HG03354 (cell line): Measurements from ENCODE around the gene OTUD3.
"Not testable (repeated sequence)": the region's sequence is repeated elsewhere in the genome, so short reads cannot be mapped to it uniquely, and the experiment has no call there.

Source experiments
- ATAC-seq: cut with Tn5 transposase; IDR thresholded peaks from one replicate; pipeline ENCODE4 v1.9.1; 2021; ENCODE audit warnings: mild to moderate bottlenecking; ENCODE audit not compliant: unreplicated experiment, poor library complexity, severe bottlenecking

The OTUD3 gene

DNA sequence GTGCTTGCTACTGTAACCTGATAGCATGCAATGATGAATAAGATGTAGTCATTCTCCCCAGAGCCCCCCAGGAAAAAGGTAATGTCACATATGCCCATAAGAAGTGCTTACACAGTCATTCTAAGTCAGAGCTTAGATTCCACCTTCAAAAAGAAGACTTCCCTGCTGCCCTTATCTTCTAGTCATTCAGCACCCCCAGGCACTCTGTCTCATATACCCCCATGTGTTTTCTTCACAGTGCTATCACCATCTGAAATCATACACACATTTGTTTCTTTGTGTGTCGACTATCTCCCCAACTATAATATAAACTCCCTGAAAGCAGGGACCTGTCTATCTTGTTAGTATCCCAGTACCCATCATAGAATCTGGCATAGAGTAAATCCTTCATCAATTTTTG lies 16.2 kb upstream of the OTUD3 start:
- no peak for ATAC-seq

DNA sequence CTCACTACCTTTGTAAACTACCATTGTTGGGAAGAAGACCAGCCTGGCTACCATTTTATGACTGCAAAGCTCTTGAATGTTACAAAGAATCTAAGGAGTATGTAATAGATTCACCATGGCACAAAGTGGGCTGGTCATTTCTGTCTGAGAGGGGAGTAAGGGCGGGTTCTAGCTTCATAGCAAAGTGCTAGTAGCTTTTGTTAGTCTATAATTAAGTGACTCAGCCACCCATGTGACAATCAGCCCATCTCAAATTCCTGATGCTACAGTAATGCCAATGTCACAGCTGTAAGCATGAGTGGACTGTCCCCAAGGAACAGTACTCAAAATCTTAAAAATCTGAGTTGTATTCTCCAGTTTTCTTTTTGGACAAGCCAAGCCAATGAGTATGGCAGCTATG lies 15.4 kb upstream of the OTUD3 start:
- no peak for ATAC-seq

DNA sequence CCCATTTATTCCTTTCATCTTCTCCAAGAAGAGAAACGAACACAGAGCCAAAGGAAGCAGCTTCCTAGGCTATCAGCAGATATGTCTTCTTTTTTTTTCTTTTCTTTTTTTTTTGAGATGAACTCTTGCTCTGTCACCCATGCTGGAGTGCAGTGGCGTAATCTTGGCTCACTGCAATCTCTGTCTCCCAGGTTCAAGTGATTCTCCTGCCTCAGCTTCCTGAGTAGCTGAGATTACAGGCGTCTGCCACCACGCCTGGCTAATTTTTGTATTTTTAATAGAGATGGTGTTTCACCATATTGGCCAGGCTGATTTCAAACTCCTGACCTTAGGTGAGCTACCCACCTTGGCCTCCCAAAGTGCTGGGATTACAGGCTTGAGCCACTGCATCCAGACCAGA lies 13.6 kb upstream of the OTUD3 start:
- ATAC-seq: not testable (repeated sequence)

DNA sequence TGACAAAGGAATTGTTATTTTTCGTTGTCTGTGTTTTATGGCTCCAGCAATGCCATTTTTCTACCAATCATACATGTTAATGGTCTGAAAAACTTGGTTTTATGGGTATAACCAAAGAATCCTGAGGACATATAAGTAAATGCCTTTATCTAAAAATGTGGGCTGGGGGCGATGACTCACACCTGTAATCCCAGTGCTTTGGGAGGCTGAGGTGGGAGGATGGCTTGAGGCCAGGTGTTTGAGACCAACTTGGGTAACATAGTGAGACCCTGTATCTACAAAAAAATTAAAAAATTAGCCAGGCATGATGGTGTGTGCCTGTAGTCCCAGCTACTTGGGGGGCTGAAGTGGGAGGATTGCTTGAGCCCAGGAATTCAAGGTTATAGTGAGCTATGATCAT lies 12.7 kb upstream of the OTUD3 start:
- ATAC-seq: not testable (repeated sequence)

DNA sequence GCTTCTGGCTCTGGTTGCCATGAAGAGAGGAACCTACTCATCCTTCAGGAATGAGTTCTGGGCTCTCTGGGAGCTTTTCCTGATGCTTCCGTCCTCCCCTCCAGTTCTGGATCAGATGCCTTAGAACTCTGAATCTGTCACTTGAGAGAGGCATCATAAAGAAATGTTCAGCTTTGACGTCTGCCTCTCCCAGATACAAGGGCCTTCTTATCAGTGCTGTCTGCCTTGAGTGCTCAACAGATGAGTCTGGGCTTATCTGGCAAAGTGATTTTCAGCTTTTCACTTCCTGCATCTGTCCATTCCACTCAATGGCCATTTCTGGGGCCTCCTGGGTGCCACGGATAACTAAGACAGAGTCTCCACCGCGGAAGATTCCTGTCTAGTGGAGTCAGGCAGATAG lies 12.3 kb upstream of the OTUD3 start:
- no peak for ATAC-seq

DNA sequence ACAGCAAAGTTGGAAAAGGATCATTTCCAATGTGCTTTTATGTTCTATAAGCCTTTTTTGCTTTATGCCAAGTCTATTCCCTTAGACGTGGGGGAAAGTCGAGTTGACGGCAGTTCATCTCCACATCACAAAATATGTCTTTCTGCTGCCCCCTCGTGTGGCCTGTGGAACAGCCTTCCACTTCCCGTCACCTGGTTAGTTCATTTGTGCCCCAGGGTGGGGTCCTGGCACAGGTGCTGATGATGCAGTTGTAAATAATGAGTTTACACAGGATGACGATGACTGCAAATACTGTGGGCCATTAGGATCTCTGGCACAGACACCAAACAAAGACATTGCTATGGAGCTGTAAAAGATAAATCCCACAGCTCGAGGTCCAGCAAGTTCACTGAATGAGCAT lies 10.0 kb upstream of the OTUD3 start:
- ATAC-seq: no peak

DNA sequence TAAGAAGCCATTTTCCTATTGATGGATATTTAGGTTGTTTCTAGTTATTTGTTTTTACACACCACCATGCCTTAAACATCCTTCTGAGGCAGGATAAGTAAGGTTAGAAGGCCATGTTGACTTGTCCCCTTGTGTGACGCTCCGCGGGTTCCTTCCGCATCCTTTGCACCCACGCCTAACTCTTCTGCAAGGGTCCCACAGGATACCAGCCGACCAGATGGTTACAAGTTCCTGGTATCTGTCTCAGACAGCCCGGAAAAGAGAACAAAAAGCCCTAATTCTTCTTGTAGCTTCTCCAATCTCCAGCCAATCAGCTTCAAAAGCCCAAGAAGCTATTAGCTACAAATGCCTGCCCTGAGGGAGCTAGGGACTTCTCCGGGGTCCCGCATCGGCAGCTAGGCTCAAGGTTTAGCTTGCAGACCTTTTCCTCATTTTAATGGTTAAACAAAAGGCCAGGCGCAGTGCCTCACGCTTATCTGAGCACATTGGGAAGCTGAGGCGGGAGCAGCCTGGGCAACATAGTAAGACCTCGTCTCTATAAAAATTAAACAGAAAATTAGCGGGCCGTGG lies 4.9 kb upstream of the OTUD3 start:
- no peak for ATAC-seq

DNA sequence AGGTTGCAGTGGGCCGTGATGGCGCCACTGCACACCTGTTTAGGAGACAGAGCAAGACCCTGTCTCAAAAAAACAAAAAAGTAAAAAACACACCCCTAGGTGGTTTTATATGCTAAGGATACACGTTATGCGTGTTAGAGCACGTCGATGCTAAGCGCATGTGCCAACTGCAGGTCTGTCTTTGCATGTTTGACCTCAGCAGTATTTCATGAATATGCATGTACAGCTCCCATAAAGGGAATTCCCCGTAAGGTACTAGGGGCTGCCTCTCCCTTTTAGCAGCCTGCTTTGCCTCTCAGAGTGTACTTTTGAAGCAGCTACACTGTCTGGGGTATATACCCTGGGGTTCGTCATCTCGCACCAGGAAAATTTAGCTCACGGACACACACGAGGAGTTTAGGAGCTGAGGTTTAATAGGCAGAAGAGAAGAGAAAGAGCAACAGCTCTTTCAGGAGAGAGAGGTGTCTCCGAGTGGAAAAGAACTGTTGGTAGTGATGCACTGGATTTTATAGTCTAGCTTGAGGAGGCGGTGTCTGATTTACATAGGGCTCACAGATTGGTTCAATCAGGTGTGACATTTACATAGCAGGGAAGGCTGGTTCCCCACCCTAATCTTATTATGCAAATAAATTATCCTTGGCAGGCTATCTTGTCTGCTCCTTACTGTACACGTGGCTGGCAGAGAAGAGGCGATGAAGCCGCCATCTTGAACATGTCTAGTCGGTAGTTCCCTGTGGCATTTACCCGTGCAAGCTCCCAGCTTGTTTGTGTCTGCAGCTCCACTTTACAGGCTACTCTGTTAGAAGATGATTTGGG lies 4.2 kb upstream of the OTUD3 start:
- no peak for ATAC-seq

DNA sequence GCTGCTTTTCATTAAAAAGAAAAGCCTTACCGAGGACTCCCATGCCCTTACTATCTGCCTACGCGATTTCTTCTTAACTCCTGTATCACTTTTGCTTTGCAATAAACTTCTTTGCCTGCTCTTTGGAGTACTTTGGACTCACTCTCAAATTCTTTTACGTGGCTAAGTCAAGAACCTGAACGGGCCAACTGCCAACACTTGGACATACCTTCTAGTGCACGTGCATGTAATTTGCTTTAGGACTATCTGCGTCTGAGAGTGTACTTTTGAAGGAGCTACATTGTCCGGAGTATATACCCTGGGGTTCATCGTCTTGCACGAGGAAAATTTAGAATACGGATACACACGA lies 3.6 kb upstream of the OTUD3 start:
- no peak for ATAC-seq

DNA sequence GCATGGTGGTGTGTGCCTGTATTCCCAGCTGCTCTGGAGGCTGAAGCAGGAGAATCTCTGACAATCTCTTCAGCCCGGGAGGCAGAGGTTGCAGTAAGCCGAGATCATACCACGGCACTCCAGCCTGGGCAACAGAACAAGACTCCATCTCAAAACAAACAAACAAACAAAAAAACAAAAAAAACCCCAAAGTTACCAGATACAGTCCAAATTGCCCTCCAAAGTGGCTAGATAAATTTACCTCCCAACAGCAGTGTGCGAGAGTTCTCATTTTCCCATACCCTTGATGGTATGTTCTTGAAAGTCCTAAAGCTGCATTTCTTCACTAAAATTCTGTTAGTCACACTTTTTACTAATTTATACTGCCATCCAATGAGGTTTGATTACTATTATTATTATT lies 3.0 kb upstream of the OTUD3 start:
- ATAC-seq: no peak

DNA sequence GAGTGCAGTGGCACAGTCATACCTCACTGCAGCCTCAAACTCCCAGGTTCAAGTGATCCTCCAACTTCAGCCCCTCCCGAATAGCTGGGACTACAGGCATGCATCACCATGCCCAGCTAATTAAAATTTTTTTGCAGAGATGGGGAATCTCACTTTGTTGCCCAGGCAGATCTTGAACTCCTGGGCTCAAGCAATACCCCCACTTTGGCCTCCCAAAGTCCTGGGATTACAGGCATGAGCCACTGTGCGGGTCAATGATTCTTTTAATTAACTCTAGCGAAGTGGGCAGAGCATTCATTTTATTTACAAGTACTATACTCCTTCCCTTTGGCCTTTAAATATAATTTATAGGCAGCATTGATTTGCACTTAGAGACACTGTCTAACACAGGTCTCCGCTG lies 2.5 kb upstream of the OTUD3 start:
- no peak for ATAC-seq

DNA sequence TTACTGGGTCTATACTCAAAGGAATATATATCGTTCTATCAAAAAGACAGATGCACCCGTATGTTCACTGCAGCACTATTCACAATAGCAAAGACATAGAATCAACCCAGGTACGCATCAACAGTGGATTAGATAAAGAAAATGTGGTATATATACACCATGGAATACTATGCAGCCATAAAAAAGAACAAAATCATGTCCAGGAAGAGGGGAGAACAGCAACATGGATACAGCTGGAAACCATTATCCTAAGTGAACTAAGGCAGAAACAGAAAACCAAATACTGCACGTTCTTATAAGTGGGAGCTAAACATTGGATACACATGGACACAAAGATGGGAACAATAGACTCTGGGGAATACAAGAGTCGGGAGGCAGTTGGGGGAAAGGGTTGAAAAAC lies 1.4 kb upstream of the OTUD3 start:
- not testable (repeated sequence) for ATAC-seq

DNA sequence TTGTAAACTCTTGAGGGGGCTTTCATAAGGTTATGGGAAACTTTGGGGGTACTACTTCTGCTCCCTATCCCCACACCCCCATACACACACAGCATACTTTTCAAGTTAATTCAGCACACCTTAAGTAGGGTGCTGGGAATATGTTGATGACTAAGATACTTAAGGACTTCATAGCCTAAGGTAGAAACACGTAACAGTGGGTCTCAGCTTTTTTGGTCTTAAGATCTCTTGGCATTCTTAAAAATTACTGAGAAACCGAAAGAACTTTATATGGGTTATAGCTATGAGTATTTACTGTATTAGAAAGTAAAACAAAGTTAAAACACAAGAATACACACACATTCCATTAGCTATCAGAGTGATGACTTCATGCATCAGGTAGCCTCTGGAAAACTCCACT lies 2.1 kb downstream of the OTUD3 start:
- no peak for ATAC-seq

DNA sequence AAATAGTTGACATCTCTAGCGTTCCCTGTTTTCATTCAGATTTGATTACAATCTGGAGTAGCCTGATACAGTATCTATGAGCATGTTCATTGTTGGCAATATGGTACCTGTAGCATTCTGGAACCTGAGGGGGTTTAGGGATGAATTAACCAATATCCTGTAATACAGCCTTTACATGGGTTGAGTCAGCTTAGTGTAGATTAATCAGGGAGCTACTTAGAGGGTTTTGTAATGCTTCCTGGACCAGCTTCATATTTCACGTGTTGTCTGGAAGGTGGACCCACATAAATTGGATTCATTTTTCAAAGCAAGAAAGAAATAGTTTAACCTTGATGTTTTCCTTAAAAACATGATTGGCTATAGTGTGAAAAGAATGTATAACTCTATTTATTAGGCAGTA lies 3.6 kb downstream of the OTUD3 start:
- no peak for ATAC-seq

DNA sequence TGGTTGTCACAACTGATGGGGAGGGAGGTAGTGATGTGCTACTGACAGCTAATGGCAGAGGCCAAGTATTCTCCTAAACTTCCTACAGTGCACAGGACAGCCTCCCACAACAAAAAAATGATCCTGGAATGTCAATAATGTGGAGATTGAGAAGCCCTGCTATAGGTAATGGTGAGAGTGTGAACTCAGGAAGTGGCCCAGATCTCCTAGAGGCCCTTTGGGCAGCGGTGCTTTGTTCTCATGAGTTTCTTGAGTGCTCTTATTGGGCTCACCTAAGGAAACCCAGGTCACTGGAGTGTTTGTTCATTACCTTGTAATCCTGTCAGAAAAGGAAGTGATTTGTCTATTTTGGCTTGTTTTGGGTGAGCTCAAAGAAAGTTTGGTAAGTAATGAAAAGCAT lies 5.9 kb downstream of the OTUD3 start:
- no peak for ATAC-seq

DNA sequence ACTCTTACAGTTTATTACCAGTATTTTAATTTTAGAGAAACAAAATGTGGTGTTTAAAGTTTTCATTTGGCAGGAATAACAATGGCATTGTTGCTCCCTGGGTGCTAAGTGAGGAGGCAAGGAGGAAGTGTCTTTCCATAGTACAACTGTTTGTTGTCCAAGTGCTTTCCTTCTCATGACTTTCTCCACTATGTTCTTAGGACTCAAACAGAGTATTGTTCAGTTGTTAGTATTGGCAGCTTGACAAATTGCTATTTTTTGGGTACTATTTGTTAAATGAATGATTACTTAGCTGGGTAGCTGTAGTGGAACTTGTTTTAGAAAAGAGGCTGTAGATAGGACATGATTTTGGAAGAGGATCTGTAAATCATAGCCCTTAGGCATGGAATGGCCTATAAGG lies 7.5 kb downstream of the OTUD3 start:
- ATAC-seq: no peak

DNA sequence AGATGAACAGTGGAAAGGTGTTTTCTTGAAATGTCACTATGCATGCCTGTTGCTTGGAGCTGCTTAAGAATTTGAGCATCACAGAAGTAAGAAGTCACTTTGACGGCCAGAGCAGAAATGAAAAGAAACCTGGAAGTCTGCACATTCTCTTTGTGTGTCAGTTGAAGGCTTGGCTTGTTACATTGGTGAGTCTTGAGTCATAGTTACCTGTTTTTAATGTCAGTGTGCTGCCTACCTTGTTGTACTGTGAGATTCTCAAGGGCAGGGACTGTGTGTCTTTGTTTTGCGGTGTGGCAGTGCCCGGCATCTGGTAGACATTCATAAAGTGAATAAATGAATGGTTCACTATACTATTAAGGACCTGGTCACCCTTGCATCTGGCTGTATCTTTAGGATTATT lies 9.9 kb downstream of the OTUD3 start:
- ATAC-seq: no peak

DNA sequence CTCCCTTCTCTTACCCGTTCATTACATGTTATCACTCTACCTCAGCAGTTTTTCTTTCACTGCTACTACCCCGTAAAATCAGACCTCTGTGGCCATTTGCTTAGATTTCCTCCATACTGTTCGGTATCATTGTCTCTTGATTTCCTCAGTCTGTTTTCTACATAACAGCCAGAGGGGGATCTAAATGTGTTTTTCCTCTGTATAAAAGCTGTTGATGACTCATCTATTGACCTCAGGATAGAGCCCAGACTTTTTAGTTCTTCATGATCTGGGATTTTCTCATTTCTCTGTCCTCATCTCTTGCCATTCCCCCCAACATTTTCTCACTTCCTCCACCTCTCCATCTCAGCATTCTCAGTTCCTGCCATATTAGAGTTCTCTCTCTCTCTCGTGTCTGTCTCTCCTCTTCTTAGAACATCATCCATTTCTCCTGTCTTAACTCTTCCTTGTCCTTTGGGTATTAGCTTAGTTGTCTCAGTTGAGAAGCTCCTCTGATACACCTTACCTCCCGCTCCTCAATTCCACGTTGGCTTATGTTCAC lies 10.5 kb downstream of the OTUD3 start:
- no peak for ATAC-seq

DNA sequence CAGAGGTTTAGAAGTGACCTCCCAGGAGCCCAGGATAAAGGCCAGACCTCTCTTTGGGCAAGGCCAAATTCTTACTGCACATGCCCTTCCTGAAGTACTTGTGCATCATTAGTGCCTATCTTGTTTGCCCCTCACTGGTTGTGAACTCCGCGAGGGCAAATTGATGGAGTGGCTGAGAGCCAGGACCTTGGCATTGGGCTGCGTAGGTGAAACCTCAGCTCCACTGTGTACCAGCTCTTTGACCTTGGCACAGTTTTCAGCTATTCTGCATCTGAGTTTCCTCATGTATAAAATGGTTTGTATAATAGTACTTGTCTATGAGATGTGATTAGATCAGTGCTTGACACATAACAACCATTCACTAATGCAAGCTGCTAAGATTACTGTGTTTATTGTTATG lies 11.5 kb downstream of the OTUD3 start:
- ATAC-seq: no peak

DNA sequence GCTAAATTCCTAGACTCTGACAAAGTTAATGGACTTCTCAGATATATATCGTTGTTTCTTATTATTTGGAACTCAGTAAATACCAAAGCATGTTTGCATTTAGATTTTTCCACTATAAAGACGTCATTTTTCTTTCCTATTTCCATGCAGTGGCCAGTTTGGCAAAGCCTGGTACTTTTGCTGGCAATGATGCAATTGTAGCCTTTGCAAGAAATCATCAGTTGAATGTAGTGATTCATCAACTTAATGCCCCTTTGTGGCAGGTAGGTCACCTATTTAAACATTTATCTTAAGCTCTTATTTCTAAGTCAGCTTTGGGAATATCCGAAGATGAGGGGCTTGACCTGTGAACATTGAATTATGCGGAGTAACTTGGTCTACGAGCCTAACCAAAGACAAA lies 12.0 kb downstream of the OTUD3 start:
- no peak for ATAC-seq

DNA sequence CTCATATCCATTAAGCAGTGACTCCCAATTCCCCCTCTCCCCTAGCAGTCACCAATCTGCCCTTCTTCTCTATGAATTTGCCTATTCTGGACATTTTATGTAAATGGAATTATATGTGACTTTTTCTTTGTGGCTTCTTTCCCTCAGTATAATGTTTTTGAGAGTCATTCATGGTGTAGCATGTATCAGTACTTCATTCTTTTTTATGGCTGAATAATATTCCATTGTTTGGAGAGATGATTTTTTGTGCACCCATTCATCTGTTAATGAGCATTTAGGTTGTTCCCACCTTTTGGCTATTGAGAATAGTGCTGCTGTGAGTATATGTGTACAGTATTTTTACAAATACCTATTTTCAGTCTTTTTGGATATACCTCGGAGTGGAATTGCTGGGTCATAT lies 19.5 kb downstream of the OTUD3 start:
- no peak for ATAC-seq

DNA sequence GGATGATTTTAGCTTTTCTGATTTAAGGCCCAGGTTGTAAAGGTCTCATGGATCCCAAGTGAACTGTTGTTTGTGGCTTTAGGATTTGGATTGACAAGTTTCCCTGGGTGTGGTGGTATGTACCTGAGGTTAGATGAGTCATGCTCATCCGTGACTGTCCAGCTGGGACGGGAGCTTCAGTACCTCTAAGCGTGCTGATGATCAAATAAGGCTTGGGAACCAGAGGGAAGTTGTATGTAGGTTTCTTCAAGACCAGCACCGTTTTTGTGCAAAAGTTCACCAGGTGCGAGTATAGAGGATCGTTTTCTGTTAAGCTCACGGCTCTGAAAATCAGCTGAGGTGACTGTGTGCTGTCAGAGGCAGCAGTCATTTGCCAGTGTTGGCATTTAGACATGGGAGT lies 21.4 kb downstream of the OTUD3 start:
- no peak for ATAC-seq
